ENCODE results near the gene ZNF428. TPM values are rescaled to one million over a fixed set of nuclear protein-coding genes. Genes with fewer than 3 reads are reported as not detected.
"Not testable (repeated sequence)": the region's sequence is repeated elsewhere in the genome, so short reads cannot be mapped to it uniquely, and the experiment has no call there.

The ZNF428 gene
- total RNA-seq, 1 donor from 2014 or later, result 22.9 TPM

DNA sequence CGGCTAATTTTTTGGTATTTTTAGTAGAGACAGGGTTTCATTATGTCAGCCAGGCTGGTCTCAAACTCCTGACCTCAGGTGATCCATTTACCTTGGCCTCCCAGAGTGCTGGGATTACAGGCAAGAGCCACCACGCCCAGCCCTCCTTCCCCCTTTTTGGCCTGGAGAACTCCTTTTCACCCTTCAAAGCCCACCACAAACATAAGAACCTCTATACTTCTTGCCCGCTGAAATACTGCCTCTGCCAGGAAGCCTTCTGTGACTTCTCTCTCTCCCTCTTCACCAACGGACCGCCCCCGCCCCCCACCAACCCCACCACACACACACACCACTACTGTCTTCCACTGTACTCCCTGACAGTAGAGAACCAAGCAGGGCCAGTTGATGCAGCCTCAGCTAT is 2.5 kb downstream of the ZNF428 start:
- no peak for DNase-seq

DNA sequence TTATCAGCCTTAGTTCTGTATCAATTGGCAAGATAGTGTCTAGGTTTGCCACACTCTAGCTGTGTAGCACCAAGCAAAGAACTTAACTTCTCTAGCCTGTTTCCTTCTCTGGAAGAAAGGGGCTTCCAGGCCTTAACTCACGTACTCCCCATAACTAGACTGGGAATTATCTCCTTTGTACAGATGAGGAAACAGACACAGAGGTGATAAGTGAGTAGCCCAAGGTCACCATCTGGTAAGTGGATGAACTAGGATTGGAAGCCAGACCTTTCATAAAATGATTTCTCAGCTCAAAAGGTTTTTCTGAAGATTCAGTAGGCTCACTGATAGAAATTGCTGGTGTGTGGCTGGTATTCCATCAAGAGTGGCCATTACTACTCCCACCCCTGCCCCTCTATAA is 3.1 kb downstream of the ZNF428 start:
- no peak for DNase-seq

DNA sequence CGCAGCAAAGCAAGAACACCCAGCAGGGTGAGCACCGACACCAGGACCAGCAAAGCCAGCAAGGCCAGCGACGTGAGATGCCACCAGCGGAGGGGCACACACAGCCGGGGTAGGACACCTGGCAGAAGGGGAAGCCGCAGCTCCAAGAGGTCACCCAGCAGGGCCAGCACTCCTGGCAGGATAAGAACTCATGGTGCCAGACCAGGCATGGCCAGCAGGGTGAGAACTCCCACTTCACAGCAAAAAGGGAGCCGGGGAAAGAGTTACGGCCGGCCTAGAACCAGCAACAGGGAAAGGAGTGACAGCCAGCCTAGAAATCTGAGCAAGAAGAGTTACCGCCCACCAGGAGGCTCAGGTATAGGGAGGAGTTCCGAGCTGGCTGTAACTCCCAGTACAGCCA is 7.1 kb downstream of the ZNF428 start:
- DNase-seq, result no peak

DNA sequence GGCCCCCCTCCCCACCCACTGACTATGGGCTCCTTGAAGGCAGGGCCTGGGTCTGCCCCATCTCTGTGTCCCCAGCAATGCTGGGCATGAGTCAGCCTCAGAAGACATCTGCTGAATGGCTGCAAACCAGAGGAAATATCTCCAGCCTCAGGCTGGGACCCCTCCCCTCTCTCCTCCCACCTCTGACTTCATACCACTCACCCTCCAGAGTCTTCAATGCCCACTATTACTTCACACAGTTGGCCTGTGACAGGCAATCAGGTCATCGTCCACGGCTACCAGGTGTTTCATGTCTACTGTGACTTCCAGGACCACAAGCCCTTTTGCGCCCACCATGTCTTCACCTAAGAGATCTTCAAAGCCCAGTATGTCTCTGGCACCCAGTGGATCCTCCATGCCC is 7.6 kb downstream of the ZNF428 start, which contains the start of gene SRRM5:
TSS of gene SRRM5 (plus strand) at position 301 of the 400 bp plus-strand sequence. CDS start at position 335, 34 bp downstream.
- DNase-seq, result no peak

DNA sequence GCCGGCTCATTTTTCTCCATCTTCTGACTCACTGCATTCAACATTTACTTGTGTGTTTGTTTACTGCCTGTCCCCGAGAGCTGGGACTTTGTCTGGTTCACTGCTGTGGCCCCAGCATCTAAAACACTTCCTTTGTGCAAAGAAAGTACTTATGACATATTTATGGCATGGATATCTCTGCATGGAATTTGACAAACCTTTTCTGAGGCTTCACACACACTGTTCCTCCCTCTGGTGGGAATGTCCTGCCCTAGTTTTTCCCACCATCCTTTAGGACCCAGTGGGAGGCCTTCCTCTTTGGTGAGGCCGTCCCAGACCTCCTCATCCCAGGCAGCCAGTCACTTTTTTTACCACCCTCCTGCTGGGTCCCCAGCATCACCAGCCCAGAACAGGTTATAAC is 8.9 kb downstream of the ZNF428 start:
- no peak for DNase-seq

DNA sequence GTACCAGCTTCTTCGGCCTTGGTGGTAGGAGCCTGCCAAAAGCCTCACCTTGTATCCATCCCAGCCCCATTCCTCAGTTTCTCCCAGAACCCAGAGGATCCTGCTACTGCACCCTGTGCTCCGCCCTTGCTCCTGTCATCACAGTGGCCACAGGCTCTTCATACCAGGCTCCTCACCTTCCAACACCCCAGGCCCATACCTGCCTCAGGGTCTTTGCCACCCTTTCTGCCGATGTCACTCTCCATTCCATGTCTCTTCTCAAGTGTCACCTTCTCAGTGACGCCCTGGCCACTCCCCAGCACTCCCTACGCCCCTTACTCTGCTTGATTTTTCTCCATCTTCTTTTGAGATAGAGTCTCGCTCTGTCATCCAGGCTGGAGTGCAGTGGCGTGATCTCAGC is 9.6 kb downstream of the ZNF428 start:
- DNase-seq, result no peak

DNA sequence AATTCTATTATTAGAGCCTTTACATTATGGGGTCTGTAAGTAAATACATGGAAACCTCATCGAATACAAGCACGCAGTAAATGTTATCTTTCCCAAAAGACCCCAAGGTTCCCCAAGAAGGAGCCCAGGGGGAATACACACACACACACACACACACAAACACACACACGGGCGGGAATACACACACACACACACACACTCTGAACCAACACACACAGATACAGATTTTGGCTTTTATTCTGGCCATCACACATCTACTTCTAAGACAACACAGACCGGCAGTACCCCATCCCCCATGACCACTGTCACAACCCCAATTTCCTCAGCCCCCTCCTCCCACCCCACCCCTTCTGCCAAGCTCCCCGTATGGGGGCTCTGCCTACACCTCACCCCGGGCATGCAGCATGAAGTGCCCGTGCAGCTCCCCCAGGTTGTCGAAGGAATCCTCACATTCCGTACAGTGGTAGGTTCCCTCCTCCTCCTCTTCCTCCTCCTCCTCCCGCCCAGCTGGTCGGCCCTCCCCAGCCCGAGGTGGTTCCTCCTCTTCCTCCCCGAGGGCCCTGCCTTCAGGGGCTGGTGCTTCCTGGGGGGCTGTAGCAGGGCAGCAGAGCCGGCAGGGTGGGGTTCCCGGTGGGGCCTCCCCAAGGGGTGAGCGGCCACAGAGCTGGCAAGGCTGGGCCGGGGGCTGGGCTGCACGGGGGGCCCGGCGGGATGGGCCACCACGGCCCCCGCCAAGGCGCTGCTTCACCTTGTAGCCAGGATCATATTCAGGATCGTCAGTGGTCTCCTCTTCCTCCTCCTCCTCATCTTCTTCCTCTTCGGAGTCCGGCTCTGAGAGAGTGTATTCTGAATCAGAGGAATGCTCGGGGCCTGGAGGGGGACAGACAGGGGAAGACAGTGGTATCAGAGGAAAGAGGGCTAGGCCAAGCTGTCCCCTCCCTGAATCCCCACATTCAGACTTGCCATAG is 11.9 kb downstream of the ZNF428 start:
- no peak for DNase-seq

DNA sequence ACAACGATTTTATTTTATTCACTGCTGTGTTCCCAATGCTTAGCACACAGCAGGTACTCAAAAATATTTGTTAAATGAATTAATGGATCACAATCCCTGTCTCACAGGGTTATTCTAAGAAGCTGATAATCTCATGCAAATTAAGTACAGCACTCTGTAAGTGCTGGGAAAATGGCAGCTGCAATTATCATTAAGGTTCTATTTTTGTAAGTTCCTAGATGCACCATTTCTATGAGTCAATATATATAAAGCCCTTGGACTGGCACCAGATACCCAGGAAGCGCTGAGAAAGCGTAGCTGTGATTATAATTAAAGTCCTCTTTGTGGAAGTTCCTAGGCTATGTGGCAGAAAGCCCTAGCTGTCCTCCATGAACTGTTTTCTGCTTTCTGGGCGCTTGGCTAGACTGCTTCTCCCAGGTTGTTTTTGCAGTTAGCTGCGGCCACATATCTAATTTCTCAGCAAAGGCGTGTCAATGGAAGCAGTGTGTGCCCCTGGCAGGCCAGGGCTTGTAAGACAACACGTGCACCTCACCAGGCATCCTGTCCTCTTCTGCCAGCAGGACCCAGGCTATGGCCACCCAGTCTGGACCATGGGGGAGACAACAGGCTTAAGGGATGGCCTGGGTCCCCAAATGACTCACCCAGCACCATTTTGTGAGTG is 12.7 kb downstream of the ZNF428 start:
- peak; percentile 37 for DNase-seq

DNA sequence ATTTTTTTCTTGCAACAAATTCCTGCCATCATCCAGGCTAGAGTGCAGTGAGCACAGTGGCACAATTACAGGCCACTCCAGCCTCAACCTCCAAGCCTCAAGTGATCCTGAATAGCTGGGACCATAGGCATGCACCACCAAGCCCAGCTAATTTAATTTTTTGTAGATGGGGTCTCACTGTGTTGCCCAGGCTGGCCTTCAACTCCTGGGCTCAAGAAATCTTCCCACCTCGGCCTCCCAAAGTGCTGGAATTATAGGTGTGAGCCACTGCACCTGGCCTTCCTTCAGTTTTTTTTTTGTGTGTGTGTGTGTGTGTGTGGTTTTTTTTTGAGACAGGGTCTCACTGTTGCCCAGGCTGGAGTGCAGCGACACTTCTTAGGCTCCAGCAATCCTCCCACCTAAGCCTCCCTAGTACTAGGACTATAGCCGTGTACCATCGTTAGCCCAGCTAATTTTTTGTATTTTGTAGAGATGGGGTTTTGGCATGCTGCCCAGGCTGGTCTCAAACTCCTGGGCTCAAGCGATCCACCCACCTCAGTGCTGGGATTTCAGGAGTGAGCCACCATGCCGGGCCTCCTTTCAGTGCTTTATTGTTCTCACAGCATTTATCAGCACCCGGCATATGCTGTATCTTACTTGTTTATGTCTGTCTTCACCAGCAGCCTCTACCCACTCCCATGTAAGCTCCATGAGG is 13.4 kb downstream of the ZNF428 start:
- DNase-seq, result no peak

DNA sequence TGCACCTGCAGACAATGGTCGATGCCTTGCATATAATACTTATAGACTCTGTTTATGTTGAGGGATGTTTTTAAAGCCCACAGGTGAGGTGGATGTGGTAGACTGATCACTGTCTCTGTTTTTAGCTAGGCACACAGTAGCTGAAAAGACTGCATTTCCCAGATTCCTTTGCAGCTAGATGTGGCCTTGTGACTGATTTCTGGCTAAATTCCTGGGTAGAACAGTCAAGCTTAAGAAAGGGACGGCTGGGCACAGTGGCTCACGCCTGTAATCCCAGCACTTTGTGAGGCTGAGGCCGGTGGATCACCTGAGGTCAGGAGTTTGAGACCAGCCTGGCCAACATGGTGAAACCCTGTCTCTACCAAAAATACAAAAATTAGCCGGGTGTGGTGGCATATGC is 19.1 kb downstream of the ZNF428 start:
- DNase-seq, result not testable (repeated sequence)

DNA sequence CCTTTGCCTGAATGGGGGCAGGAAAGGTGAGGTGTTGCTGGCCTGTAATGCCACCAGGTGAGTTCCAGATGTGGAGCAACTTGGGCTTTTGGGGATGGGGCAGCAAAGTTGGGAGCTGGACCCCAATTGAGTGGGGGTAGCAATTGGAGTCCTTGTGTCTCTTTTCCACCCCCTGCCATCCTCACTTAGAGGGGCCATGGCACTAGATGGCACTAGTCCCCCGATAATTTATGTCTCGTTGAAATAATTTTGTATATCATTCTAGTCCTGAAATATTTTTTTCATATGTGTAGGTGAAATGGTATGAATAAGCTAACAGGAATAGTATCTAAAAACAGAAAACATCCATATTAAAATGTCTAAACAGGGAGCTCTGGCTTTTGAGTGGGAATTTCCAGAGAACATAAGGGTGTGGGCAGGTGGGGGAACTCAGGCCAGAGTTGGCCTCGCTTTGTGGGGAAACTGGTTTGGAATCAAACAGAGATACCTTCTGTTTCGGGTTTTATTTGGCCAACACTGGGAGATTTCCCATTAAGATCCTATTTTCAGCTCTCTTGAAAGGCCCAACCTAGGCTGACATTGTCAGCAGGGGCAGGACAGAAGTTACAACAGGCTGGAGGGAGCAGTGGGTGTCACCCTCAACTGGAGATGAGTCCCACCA is 19.7 kb downstream of the ZNF428 start:
- DNase-seq, result no peak

DNA sequence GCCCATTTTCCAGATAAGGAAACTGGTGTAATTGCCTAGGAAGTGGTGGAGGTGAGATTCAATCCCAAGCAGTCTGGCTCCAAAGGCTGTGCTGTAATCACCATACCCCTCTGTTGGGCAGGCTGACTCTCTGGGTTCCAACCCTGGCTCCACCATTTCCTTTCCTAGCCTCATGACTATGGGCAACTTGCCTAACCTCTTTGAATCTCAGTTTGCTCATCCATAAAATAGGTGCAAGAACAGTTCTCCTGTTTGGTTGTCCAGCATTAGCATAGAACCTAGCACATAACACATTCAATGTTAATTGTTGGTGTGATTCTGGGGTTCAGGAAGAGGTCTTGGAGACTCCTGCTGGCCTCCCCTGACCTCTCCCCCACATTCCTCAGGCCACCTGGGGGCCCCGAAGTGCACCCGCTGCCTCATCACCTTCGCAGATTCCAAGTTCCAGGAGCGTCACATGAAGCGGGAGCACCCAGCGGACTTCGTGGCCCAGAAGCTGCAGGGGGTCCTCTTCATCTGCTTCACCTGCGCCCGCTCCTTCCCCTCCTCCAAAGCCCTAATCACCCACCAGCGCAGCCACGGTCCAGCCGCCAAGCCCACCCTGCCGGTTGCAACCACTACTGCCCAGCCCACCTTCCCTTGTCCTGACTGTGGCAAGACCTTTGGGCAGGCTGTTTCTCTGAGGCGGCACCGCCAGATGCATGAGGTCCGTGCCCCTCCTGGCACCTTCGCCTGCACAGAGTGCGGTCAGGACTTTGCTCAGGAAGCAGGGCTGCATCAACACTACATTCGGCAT is 20.8 kb downstream of the ZNF428 start:
- no peak for DNase-seq

DNA sequence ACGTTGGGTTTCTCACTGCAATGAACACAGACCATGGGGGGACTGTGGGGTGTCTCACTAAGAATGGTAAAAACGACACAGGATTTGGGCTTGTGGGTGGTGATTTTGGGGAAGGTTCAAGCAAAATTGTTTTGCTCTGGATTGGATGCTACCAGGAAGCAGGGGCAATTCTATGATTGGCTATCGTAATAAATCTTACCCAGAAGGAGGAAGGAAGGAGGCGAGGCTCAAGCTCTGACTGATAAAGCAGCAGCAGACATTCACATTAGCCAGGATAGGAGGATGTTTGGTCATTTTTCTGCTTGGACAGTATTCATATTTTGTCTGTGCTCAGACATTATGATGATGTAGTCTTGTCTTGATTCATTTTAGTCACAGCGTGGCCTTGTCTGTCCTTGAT is 21.6 kb downstream of the ZNF428 start:
- no peak for DNase-seq

DNA sequence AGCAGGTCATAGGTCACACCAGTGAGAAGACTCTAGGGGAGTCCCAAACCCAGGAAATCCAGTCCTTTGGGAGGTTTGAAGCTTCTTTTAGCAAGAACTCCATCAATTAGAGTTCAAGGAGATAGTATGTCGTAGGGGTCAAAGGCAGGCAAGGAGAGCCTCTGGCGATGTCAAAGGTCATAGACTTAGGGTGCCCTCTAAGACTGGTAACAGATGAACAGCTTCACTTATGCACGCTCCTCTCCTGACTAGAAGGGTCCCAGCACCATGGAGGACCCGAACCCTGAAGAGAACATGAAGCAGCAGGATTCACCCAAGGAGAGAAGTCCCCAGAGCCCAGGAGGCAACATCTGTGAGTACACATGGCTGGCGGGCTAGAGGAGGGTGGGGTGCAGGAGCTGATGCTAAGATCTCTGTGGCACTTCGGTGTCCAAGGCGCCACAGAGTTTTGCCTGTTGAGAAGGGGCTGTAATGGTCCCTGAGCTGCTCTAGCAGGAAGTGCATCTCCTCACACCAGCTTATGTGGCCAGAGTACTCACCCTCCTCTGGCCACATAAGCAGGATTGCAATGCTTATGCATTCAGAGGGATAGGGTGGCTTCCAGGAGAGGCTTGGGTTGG is 22.5 kb downstream of the ZNF428 start:
- DNase-seq, result no peak

DNA sequence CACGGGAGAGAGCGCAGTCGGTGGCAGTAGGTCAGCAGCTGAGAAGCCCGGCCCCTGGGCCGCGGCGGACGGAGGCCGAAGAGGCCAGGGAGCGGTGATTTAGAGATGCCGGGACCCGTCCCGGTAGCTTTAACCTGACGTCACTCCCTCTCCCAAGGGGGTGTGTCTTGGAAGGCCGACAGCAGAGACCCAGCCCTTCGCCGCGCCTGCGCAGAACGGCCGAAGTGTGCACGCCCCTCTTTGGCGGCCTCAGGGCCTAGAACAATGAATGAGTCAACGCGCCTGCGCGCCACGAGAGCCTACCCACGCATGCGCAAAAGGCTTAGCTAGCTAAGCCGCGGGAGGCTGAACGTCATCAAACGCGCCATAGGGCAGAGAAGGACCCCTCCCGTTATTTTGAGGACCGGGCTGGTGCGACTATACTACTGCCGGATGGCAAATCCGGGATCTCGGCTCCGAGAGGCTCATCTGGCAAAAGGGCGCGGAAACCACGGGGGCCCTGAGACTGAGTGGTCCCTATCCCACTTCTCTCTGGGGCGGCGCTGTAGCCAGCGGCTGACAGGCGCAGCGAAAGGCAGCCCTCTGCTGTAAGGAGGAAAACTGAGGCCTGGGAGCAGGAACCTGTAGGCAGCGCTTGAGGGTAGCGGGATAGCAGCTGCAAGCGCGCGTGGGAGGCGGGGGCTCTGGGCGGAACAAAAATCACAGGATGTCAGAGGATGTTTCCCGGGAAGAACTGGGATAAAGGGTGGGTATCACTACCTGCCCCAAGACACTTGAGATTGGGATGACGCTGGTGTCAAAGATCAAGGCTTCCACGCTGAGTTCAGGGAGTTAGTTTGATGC is 23.2 kb downstream of the ZNF428 start, which contains the start of the genes IRGQ and ZNF576:
TSS of gene IRGQ (minus strand) at position 136 of the 843 bp plus-strand sequence. CDS start 796 bp downstream, outside the sequence.
TSS of gene ZNF576 (plus strand) at position 597 of the 843 bp plus-strand sequence. CDS start 514 bp downstream, outside the sequence.
- DNase-seq, result peak; percentile 100

DNA sequence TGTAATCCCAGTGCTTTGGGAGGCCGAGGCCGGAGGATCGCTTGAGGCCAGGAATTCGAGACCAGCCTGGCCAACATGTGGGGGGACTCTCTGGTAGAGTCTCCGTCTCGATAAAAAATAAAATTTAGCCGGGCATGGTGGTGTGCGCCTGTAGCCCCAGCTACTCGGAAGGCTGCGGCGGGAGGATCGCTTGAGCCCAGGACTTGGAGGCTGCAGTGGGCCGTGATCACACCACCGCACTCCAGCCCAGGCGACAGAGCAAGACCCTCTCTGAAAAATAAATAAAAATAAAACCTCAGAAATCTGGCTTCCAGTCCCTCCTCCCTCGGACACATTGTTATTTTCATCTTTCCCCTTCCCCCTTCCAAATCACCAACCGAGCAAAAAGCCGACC is 23.8 kb downstream of the ZNF428 start:
- DNase-seq, result no peak

DNA sequence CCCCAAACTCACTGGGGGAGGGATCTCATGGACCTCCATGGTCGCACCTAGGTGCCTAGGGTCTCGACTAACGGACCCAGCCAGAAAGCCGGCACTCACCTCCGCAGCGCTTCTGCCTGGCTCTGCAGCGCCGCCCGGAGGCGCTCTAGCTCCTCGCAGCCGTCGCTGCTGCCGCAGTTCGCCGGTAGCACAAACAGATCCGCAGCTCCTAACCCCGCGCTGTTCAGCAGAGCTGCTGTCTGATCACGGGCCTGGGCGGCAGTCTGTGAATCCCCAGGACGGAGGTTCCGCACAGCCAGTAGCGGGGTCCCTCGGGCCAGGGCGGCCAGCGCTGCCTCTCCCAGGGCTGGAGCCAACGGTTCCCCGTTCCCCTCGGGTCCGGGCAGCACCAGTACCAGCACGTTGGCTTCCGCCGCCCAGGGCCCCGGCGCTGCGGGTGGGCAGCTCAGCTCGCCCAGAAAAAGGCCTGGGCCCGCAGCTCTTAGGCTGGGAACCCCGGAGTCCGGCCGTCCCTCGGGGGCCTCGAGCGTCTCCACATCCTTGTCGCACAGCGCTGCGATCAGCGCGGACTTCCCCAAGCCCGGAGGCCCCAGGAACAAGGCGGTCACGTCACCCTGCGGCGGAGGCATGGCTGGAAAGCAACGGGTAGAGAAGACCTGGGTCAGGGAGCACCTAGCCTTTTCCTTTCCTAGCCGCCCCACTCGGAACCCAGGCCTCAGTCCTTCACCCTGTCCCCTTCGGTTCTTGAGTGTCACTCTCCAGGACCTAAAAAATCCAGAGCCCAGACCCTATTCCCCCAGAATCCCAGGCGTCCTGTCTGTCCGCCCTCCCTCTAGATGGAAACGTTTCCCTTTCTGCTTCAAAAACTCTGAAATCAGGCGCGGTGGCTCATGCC is 24.5 kb downstream of the ZNF428 start:
- DNase-seq, result peak; percentile 70

DNA sequence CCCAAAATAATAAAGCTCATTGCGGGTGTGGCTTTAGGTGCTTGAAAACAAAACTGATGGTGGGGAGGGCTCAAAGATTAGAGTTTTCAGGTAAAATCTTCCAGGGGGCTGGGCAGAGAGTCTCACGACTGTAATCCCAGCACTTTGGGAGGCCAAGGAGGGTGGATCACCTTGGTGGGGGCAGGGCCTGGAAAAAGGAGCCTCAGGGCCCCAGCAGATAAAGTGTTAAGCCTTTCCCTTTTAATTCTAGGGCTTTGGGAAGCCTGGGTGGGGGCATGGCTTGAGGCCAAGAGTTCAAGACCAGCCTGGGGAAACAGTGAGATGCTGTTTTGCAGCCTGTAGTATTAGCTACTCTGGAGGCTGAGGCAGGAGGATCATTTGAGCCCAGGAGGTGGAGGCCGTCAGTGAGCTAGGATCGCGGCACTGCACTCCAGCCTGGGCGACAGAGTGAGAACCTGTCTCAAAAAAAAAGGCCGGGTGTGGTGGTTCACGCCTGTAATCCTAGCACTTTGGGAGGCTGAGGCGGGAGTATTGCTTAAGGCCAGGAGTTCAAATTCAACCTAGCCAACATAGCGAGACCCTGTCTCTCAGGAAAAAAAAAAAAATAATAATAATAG is 25.2 kb downstream of the ZNF428 start:
- no peak for DNase-seq

Data from tongue (tissue), 2 donors.